Osteoblast (primary cell): ENCODE results near the gene SEMA5B. TPM values are rescaled to one million over a fixed set of nuclear protein-coding genes. Genes with fewer than 3 reads are reported as not detected.

Experiments used
- DNase-seq: peaks from one replicate; pipeline ENCODE4 v3.0.0; 2011; ENCODE audit warnings: low spot score, mixed read lengths; ENCODE audit not compliant: insufficient read length; ENCODE audit errors: missing footprints
- H2AFZ ChIP-seq: 2 replicates; pipeline ENCODE4 v1.6.0; 2011; ENCODE audit warnings: mild to moderate bottlenecking, low read length
- H3K27ac ChIP-seq: 2 replicates; pipeline ENCODE4 v1.5.1; 2011; ENCODE audit warnings: mild to moderate bottlenecking, low read depth, low read length, moderate library complexity
- H3K27me3 ChIP-seq: 2 replicates; pipeline ENCODE4 v1.6.0; 2012; ENCODE audit warnings: mild to moderate bottlenecking, control low read depth, inconsistent platforms, low read length, moderate library complexity; ENCODE audit not compliant: insufficient read depth
- H3K36me3 ChIP-seq: 2 replicates; pipeline ENCODE4 v1.5.1; 2011; ENCODE audit warnings: mild to moderate bottlenecking, low read length, control low read depth, moderate library complexity; ENCODE audit not compliant: insufficient read depth
- H3K4me1 ChIP-seq: 2 replicates; pipeline ENCODE4 v1.5.1; 2011; ENCODE audit warnings: mild to moderate bottlenecking, low read length, control low read depth, moderate library complexity; ENCODE audit not compliant: insufficient read depth
- H3K4me2 ChIP-seq: 2 replicates; pipeline ENCODE4 v1.6.0; 2011; ENCODE audit warnings: mild to moderate bottlenecking, low read length; ENCODE audit not compliant: insufficient read depth
- H3K4me3 ChIP-seq: fragments of 200-600 bp; sonication (generic); 3 replicates; pipeline ENCODE4 v1.5.1; 2012; ENCODE audit warnings: mild to moderate bottlenecking, low read length, inconsistent platforms; ENCODE audit not compliant: insufficient read depth
- H3K79me2 ChIP-seq: 2 replicates; pipeline ENCODE4 v1.6.0; 2012; ENCODE audit warnings: mild to moderate bottlenecking, low read length, control low read depth, inconsistent platforms; ENCODE audit not compliant: insufficient read depth
- H3K9me3 ChIP-seq: 2 replicates; pipeline ENCODE4 v1.5.1; 2011; ENCODE audit warnings: low read depth, low read length, control low read depth
- H4K20me1 ChIP-seq: 2 replicates; pipeline ENCODE4 v1.6.0; 2012; ENCODE audit warnings: mild to moderate bottlenecking, low read length, control low read depth; ENCODE audit not compliant: insufficient read depth
- total RNA-seq: library from RNA; depleted of rRNA; stranded (reverse); fragments of >200 nt; gene quantifications from 2 replicates; pipeline ENCODE4 v1.2.3, GENCODE V29; 2012
- TF ChIP-seq, protein P1 (sequence below): IDR thresholded peaks from 2 replicates; pipeline ENCODE4 v1.5.1; 2011; ENCODE audit warnings: mild to moderate bottlenecking, low read depth, low read length, moderate library complexity; ENCODE audit errors: extremely low read depth

The SEMA5B gene
- total RNA-seq, 1 donor = not detected

DNA sequence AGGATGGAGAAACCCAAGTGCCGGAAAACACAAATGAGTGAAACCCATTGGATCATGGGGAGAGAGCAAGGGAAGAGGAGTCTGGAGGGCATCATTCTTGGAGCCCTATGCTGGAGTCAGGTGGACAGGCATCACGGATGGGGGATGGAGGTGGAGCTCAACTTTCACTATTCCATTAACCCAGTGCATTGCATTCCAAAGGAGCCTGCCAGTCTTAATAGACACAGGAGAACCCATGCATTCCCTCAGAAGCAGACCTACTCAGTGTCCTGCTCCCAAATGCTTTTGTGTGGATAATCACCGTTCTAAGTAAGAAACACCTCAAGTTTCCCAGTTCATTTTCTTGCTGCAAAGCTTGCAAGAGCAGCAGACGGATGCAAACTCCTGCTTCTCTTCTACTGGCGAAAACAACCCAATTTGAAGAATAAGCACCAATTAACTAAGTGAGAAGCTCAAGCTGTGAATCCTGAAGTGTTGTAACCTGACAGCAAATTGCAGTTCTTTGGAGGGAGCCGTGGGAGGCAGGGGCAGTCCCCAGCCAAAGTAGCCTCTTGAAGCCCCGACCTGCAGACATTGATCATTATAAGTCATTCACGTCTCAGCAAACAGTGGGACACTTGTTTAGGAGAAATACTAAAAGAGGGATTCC lies 25.3 kb downstream of the SEMA5B start:
- H3K9me3 ChIP-seq = no peaks in the 10 kb centered on the region
- H3K79me2 ChIP-seq = no peaks in the 10 kb centered on the region
- no peak overlapping the region for H3K4me2 ChIP-seq
- no peaks in the 10 kb centered on the region for H3K36me3 ChIP-seq
- no peak overlapping the region for H3K4me3 ChIP-seq
- no peak overlapping the region for H2AFZ ChIP-seq
- H3K27me3 ChIP-seq = peaks cover 66% of the 10 kb centered on the region
- TF ChIP-seq, protein P1, sequence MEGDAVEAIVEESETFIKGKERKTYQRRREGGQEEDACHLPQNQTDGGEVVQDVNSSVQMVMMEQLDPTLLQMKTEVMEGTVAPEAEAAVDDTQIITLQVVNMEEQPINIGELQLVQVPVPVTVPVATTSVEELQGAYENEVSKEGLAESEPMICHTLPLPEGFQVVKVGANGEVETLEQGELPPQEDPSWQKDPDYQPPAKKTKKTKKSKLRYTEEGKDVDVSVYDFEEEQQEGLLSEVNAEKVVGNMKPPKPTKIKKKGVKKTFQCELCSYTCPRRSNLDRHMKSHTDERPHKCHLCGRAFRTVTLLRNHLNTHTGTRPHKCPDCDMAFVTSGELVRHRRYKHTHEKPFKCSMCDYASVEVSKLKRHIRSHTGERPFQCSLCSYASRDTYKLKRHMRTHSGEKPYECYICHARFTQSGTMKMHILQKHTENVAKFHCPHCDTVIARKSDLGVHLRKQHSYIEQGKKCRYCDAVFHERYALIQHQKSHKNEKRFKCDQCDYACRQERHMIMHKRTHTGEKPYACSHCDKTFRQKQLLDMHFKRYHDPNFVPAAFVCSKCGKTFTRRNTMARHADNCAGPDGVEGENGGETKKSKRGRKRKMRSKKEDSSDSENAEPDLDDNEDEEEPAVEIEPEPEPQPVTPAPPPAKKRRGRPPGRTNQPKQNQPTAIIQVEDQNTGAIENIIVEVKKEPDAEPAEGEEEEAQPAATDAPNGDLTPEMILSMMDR = no peak
- H4K20me1 ChIP-seq = no peaks in the 10 kb centered on the region
- no peak for DNase-seq
- no peaks in the 10 kb centered on the region for H3K4me1 ChIP-seq
- H3K27ac ChIP-seq = no peak overlapping the region

GRCh38 chr3:122998856-122999255 lies 28.7 kb downstream of the SEMA5B start:
- no peaks in the 10 kb centered on the region for H3K9me3 ChIP-seq
- DNase-seq = no peak
- H3K4me1 ChIP-seq = no peaks in the 10 kb centered on the region
- H3K36me3 ChIP-seq = no peaks in the 10 kb centered on the region
- H3K4me3 ChIP-seq = no peak overlapping the region
- TF ChIP-seq, protein P1 = no peak
- H2AFZ ChIP-seq = no peak overlapping the region
- H3K4me2 ChIP-seq = no peak overlapping the region
- H4K20me1 ChIP-seq = no peaks in the 10 kb centered on the region
- no peak overlapping the region for H3K27ac ChIP-seq
- H3K79me2 ChIP-seq = no peaks in the 10 kb centered on the region
- H3K27me3 ChIP-seq = peaks cover 73% of the 10 kb centered on the region

DNA sequence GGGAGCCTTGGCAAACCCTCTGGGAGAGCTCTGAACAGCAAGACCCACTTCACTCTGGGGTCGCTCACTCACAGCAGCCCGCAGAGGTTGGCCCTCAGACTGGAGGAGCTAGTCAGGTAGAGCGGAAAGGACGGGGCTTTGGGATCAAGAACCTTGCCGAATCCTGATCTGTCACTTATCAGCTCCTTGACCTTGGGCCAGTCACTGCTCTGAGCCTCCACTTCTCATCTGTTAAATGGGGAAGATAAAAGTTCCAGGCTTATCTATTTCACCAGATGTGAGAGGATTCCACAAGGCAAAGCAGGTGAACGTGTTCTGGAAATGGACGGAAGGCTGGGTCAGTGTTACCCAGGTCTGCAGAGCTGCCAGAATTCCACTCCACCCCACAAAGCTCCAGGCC lies 29.4 kb downstream of the SEMA5B start:
- DNase-seq = no peak
- TF ChIP-seq, protein P1 = no peak
- Histone ChIP-seq H3K27me3 (peaks cover 77% of the 10 kb centered on the region), H3K27ac (no peak overlapping the region), H4K20me1 (no peaks in the 10 kb centered on the region), H3K79me2 (no peaks in the 10 kb centered on the region), H3K4me1 (no peaks in the 10 kb centered on the region), H2AFZ (no peak overlapping the region), H3K4me2 (no peak overlapping the region), H3K9me3 (no peaks in the 10 kb centered on the region), H3K4me3 (no peak overlapping the region), H3K36me3 (no peaks in the 10 kb centered on the region)

DNA sequence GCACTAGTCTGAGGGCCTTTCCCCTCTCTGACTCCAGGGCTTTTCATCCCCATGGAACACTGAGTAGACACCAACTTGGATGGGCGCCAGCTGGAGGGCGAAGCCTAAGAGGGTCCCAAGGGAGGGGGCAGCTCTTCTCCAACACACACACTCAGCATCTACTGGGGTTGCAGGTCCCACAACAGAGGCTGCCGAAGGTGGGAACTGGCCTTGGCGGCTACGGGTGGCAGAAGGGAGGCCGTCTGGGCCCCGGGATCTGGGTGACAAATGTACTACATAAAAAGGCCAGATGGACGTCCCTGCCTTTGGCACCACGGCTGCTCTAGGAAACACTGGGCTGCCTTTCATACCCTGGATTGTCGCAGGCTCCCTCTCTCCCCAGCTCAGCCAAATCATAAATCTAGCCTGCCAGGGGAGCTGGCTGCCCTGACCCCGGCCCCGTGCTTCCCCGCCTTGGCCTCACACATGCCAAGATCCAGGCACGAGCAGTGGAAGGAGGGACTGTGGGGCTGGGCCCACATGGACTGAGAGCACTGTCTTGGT lies 31.5 kb downstream of the SEMA5B start:
- no peak overlapping the region for H2AFZ ChIP-seq
- H4K20me1 ChIP-seq = no peaks in the 10 kb centered on the region
- H3K36me3 ChIP-seq = no peaks in the 10 kb centered on the region
- H3K4me1 ChIP-seq = no peaks in the 10 kb centered on the region
- no peak overlapping the region for H3K4me2 ChIP-seq
- DNase-seq = no peak
- H3K4me3 ChIP-seq = no peak overlapping the region
- peaks cover 82% of the 10 kb centered on the region for H3K27me3 ChIP-seq
- H3K79me2 ChIP-seq = no peaks in the 10 kb centered on the region
- no peaks in the 10 kb centered on the region for H3K9me3 ChIP-seq
- no peak overlapping the region for H3K27ac ChIP-seq
- TF ChIP-seq, protein P1 = no peak
